ENCODE results near the gene MTMR4. TPM values are rescaled to one million over a fixed set of nuclear protein-coding genes. Genes with fewer than 3 reads are reported as not detected.
A peak's percentile ranks its signal among the peaks of the same experiment; 100 is the strongest.

The MTMR4 gene
- total RNA-seq, 1 donor from 2014 or later: 30.2 TPM

GRCh38 chr17:58527949-58528348 is 13.5 kb upstream of the MTMR4 start:
- DNase-seq (ENCODE audit: low spot score): no peak
- peaks cover 77% of the 10 kb centered on the region for H3K4me1 Mint-ChIP-seq (ENCODE audit: low read depth)
- H3K27me3 Mint-ChIP-seq (ENCODE audit: low read depth): no peaks in the 10 kb centered on the region
- no peak overlapping the region for H3K4me3 Mint-ChIP-seq (ENCODE audit: unreplicated experiment)
- no peaks in the 10 kb centered on the region for H3K9me3 Mint-ChIP-seq (ENCODE audit: low read depth)
- H3K36me3 Mint-ChIP-seq (ENCODE audit: low read depth): no peaks in the 10 kb centered on the region
- no peak for TF ChIP-seq CTCF (IDR thresholded peaks at IDR 0.05)
- no peak overlapping the region for H3K27ac Mint-ChIP-seq (ENCODE audit: unreplicated experiment)

- Mint-ChIP-seq H3K9me3 (ENCODE audit: low read depth) (no peaks in the 10 kb centered on the region), H3K4me1 (ENCODE audit: low read depth) (peaks cover 80% of the 10 kb centered on the region), H3K27me3 (ENCODE audit: low read depth) (no peaks in the 10 kb centered on the region), H3K4me3 (ENCODE audit: unreplicated experiment) (no peak overlapping the region), H3K27ac (ENCODE audit: unreplicated experiment) (no peak overlapping the region), H3K36me3 (ENCODE audit: low read depth) (no peaks in the 10 kb centered on the region)
- TF ChIP-seq CTCF (IDR thresholded peaks at IDR 0.05): peak; percentile 47
- no peak for DNase-seq (ENCODE audit: low spot score)
Observed at GRCh38 chr17:58527306-58527705, 12.9 kb upstream of the MTMR4 start.

GRCh38 chr17:58525239-58525638 is 10.8 kb upstream of the MTMR4 start:
- no peak for TF ChIP-seq CTCF (IDR thresholded peaks at IDR 0.05)
- H3K4me1 Mint-ChIP-seq (ENCODE audit: low read depth): peaks cover 84% of the 10 kb centered on the region
- no peaks in the 10 kb centered on the region for H3K36me3 Mint-ChIP-seq (ENCODE audit: low read depth)
- no peaks in the 10 kb centered on the region for H3K9me3 Mint-ChIP-seq (ENCODE audit: low read depth)
- peak overlapping the region; percentile 93 for H3K27ac Mint-ChIP-seq (ENCODE audit: unreplicated experiment)
- no peak for DNase-seq (ENCODE audit: low spot score)
- H3K4me3 Mint-ChIP-seq (ENCODE audit: unreplicated experiment): peak overlapping the region; percentile 63
- H3K27me3 Mint-ChIP-seq (ENCODE audit: low read depth): no peaks in the 10 kb centered on the region

- Mint-ChIP-seq H3K27ac (ENCODE audit: unreplicated experiment) (no peak overlapping the region), H3K27me3 (ENCODE audit: low read depth) (no peaks in the 10 kb centered on the region), H3K9me3 (ENCODE audit: low read depth) (no peaks in the 10 kb centered on the region), H3K4me3 (ENCODE audit: unreplicated experiment) (no peak overlapping the region), H3K4me1 (ENCODE audit: low read depth) (peaks cover 71% of the 10 kb centered on the region), H3K36me3 (ENCODE audit: low read depth) (no peaks in the 10 kb centered on the region)
- no peak for DNase-seq (ENCODE audit: low spot score)
- TF ChIP-seq CTCF (IDR thresholded peaks at IDR 0.05): no peak
Observed at GRCh38 chr17:58521680-58522079, 7.2 kb upstream of the MTMR4 start.

GRCh38 chr17:58520843-58521430 is 6.5 kb upstream of the MTMR4 start:
- Mint-ChIP-seq H3K9me3 (ENCODE audit: low read depth) (no peaks in the 10 kb centered on the region), H3K27me3 (ENCODE audit: low read depth) (no peaks in the 10 kb centered on the region), H3K27ac (ENCODE audit: unreplicated experiment) (no peak overlapping the region), H3K4me3 (ENCODE audit: unreplicated experiment) (no peak overlapping the region), H3K36me3 (ENCODE audit: low read depth) (no peaks in the 10 kb centered on the region), H3K4me1 (ENCODE audit: low read depth) (peaks cover 71% of the 10 kb centered on the region)
- DNase-seq (ENCODE audit: low spot score): no peak
- peak; percentile 73 for TF ChIP-seq CTCF (IDR thresholded peaks at IDR 0.05)

All from chondrocyte (in vitro differentiated cells).